ENCODE measurements around the gene POR. TPM values are rescaled to one million over a fixed set of nuclear protein-coding genes. Genes with fewer than 3 reads are reported as not detected.

Gene POR
- total and polyA plus RNA-seq, 2 of the 8 experiments (the other 6 are each of a cell fraction or from before 2014, with no cell fraction given) = 98.7 to 144 TPM

- WGBS, 2 experiments (ENCODE audit: extremely low coverage in 1 of 2, insufficient coverage in 1 of 2, insufficient read length in 1 of 2, insufficient replicate concordance in 2 of 2, low coverage in 1 of 2, low lambda C conversion rate in 2 of 2, missing lambda C conversion rate in 1 of 2) = 89 to 100% methylated on average over 1 to 12 of the region's 12 CpGs
- Histone ChIP-seq H3K23ac (ENCODE audit: insufficient read length) (no peak overlapping the region), H2BK20ac (ENCODE audit: low read length) (no peak overlapping the region), H2BK12ac (ENCODE audit: low read depth, low read length) (no peak overlapping the region), H3K9ac (replicated peaks in 1 of 4; ENCODE audit: extremely low read depth in 1 of 4, low read depth in 3 of 4, low read length in 3 of 4) (no peak overlapping the region), H2AK5ac (ENCODE audit: low read depth, low read length) (no peak overlapping the region), H3K36me3 (ENCODE audit: control insufficient read depth in 2 of 4, insufficient read depth in 4 of 4, low read length in 3 of 4) (peaks cover 4 to 33% (median 15%) of the 10 kb centered on the region in 4 experiments; a peak in 6 of 8 replicates), H3K79me2 (ENCODE audit: control insufficient read depth in 1 of 2, insufficient read depth in 2 of 2, low read length in 2 of 2) (peaks cover 0 to 7% of the 10 kb centered on the region in 2 experiments; a peak in 2 of 4 replicates), H4K5ac (ENCODE audit: insufficient read length, low read depth, low read length) (no peak overlapping the region), H3K23me2 (ENCODE audit: low read depth, low read length) (no peaks in the 10 kb centered on the region), H2BK120ac (replicated peaks; ENCODE audit: low read depth, low read length) (no peak overlapping the region), H3K18ac (ENCODE audit: extremely low read depth, low read length) (no peak overlapping the region), H3K79me1 (ENCODE audit: low read depth, low read length) (no peaks in the 10 kb centered on the region; the same call in 1 of the 2 replicates), H3K27me3 (replicated peaks in 1 of 4; ENCODE audit: control insufficient read depth in 3 of 4, extremely low read depth in 1 of 4, insufficient read depth in 3 of 4, low read length in 3 of 4) (no peaks in the 10 kb centered on the region), H3K56ac (replicated peaks; ENCODE audit: insufficient read length, low read depth, low read length) (no peak overlapping the region), H3K9me3 (ENCODE audit: insufficient read depth in 2 of 2, low read depth in 1 of 2, low read length in 1 of 2) (no peaks in the 10 kb centered on the region), H4K20me1 (replicated peaks in 1 of 2; ENCODE audit: control insufficient read depth in 1 of 2, insufficient read depth in 2 of 2, low read length in 2 of 2) (peaks cover 2 to 9% of the 10 kb centered on the region in 2 experiments), H3K14ac (ENCODE audit: insufficient read length) (no peak overlapping the region), H2BK15ac (ENCODE audit: low read length) (no peak overlapping the region), H3K4me1 (replicated peaks in 1 of 4; ENCODE audit: control insufficient read depth in 3 of 4, insufficient read depth in 4 of 4, low read length in 3 of 4) (peaks cover 2 to 11% (median 4%) of the 10 kb centered on the region in 4 experiments), H2AFZ (ENCODE audit: low read length) (no peak overlapping the region), H2BK5ac (ENCODE audit: low read depth, low read length) (no peak overlapping the region), H3K4me3 (ENCODE audit: extremely low read depth in 1 of 4, insufficient read depth in 2 of 4, low read depth in 3 of 4, low read length in 4 of 4) (no peak overlapping the region), H3K27ac (ENCODE audit: low read depth, low read length) (no peak overlapping the region), H4K8ac (ENCODE audit: extremely low read depth, insufficient read depth, low read length) (no peak overlapping the region), H3K4me2 (ENCODE audit: insufficient read depth in 1 of 2, low read depth in 2 of 2, low read length in 2 of 2) (no peak overlapping the region), H4K91ac (replicated peaks; ENCODE audit: insufficient read length, low read length) (no peak overlapping the region), H3K4ac (replicated peaks; ENCODE audit: insufficient read length, low read depth, low read length) (no peak overlapping the region)
- TF ChIP-seq KDM4A (IDR thresholded peaks at IDR 0.05; ENCODE audit: low read depth, low read length, severe bottlenecking) = no peak
- TF ChIP-seq, protein P1, sequence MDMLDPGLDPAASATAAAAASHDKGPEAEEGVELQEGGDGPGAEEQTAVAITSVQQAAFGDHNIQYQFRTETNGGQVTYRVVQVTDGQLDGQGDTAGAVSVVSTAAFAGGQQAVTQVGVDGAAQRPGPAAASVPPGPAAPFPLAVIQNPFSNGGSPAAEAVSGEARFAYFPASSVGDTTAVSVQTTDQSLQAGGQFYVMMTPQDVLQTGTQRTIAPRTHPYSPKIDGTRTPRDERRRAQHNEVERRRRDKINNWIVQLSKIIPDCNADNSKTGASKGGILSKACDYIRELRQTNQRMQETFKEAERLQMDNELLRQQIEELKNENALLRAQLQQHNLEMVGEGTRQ (IDR thresholded peaks at IDR 0.05; ENCODE audit: low read length) = no peak
- no peak for TF ChIP-seq EP300 (IDR thresholded peaks at IDR 0.05; ENCODE audit: borderline replicate concordance in 1 of 2, low read depth in 2 of 2, low read length in 2 of 2)
- TF ChIP-seq EZH2 (IDR thresholded peaks at IDR 0.05; ENCODE audit: low read depth, low read length, severe bottlenecking) = no peak
- TF ChIP-seq SIX5 (IDR thresholded peaks at IDR 0.05; ENCODE audit: low read depth, low read length) = no peak
- TF ChIP-seq CBX5 (IDR thresholded peaks at IDR 0.05; ENCODE audit: low read depth, low read length) = no peak
- TF ChIP-seq, protein P2, sequence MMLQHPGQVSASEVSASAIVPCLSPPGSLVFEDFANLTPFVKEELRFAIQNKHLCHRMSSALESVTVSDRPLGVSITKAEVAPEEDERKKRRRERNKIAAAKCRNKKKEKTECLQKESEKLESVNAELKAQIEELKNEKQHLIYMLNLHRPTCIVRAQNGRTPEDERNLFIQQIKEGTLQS (IDR thresholded peaks at IDR 0.05; ENCODE audit: insufficient read depth, low read depth, low read length) = no peak
- no peak for TF ChIP-seq BCL11A (IDR thresholded peaks at IDR 0.05; ENCODE audit: low read depth in 2 of 2, low read length in 2 of 2)
- TF ChIP-seq SP2 (IDR thresholded peaks at IDR 0.05; ENCODE audit: low read length) = no peak
- TF ChIP-seq TEAD4 (IDR thresholded peaks at IDR 0.05; ENCODE audit: low read depth, low read length) = no peak
- no peak for DNase-seq (ENCODE audit: low read depth in 1 of 2, low spot score in 2 of 2)
- ChIA-PET POLR2A (ENCODE audit: partially characterized antibody) (interaction anchor here (0.5 to 4.2 kb wide), 3 partner anchors 38 to 383 kb away, joined by 3 to 24 read pairs (median 3); partner anchors contain the start of gene POR), CTCF (ENCODE audit: partially characterized antibody) (interaction anchor here (2.8 to 2.9 kb wide), 2 partner anchors 7 to 11 kb away, joined by 9 to 10 read pairs; no protein-coding TSS in a partner anchor)
- FAIRE-seq = no peak
Observed at GRCh38 chr7:75955331-75955955, 40.5 kb downstream of the POR start.
